ENCODE data around the gene PLA2G2D. TPM values are rescaled to one million over a fixed set of nuclear protein-coding genes. Genes with fewer than 3 reads are reported as not detected.

Gene PLA2G2D
- total and polyA plus RNA-seq, 4 donors, result 0.06 to 0.14 (median 0.08) TPM; not detected in 1

DNA sequence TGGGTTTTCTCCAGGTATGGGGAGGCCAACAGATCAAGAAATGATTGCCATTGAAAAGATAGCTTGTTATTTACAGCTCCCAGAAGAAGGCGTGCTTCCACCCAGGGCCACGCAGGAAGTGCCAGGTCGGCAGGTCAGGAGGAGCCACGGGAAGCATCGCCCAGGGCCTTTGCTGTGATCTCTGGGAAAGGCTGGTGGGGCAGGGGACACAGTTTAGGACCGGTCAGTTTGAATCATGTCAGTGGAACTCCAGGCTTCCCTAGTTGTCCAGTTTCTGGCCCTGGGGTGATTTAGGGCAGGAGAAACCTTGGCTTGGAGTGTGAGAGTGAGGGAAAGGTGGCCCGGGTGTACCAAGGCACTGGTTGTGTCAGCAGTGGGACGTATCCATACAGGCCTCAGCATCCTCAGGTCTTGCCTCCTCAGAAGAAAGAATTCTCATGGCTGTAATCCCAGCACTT, 38.0 kb downstream of the PLA2G2D start:
- Histone ChIP-seq H3K4me1 (ENCODE audit: control insufficient read depth in 4 of 4, insufficient read depth in 4 of 4, low read length in 3 of 4) (peaks cover 0 to 6% (median 0%) of the 10 kb centered on the region in 4 donors), H3K36me3 (ENCODE audit: control insufficient read depth in 4 of 4, insufficient read depth in 3 of 4, low read depth in 1 of 4, low read length in 3 of 4) (no peaks in the 10 kb centered on the region), H3K9ac (ENCODE audit: low read depth in 1 of 2, low read length in 2 of 2) (no peak overlapping the region), H3K27me3 (ENCODE audit: control insufficient read depth in 4 of 4, insufficient read depth in 4 of 4, low read length in 3 of 4) (no peaks in the 10 kb centered on the region), H3K9me3 (ENCODE audit: control insufficient read depth in 4 of 4, low read length in 3 of 4) (peaks cover 0 to 7% (median 0%) of the 10 kb centered on the region in 4 donors), H3K4me3 (ENCODE audit: low read depth in 1 of 3, low read length in 3 of 3) (no peak overlapping the region), H3K27ac (ENCODE audit: low read depth in 1 of 2, low read length in 2 of 2) (no peak overlapping the region)
- WGBS, result 71% methylated on average over 8 of the region's 8 CpGs
- peak; percentile 57 for TF ChIP-seq NR2F2 (IDR thresholded peaks at IDR 0.05)
- TF ChIP-seq, protein P1, sequence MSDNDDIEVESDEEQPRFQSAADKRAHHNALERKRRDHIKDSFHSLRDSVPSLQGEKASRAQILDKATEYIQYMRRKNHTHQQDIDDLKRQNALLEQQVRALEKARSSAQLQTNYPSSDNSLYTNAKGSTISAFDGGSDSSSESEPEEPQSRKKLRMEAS (IDR thresholded peaks at IDR 0.05), result no peak
- DNase-seq (ENCODE audit: low spot score), result no peak

DNA sequence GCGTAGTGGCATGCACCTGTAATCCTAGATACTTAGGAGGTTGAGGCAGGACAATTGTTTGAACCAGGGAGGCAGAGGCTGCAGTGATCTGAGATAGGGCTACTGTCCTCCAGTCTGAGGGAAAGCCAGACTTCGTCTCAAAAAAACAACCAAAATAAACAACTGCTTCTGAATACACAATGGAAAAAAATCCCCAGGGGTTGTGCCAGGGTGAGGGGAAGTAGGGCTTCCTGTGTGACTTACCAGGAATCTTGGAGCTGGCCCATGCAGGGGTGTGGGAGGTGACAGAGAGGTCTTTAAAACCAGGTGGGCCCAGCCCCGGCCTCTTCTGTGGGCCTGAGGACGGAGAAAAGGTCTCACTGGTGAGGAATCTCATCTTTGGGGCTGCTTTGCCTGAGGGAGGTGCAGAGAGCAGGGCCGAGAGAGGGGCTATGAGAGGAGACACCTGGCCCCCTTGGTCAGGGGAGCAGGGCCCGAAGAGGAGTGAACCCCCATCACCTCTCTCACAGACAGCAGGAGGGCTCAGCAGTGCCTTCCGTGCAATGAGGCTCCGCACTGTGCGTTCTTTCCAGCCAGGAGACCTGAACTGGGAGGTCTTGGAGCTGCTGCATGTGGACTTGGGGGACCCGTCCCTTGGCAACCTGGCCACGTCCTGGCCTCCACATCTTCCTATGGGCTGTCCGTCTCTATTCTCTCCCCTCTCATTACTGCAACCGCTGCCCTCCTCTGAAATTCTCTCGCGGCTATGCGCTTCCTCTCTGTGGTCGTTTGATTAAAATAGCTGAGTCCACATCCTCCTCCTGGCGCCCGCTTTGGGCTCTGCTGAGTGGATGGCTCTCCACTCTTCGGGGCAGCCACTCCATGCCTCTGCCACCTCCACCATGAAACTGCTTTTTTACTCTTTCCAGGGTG, 38.6 kb downstream of the PLA2G2D start:
- whole genome bisulfite sequencing, result 69% methylated on average over 20 of the region's 20 CpGs

DNA sequence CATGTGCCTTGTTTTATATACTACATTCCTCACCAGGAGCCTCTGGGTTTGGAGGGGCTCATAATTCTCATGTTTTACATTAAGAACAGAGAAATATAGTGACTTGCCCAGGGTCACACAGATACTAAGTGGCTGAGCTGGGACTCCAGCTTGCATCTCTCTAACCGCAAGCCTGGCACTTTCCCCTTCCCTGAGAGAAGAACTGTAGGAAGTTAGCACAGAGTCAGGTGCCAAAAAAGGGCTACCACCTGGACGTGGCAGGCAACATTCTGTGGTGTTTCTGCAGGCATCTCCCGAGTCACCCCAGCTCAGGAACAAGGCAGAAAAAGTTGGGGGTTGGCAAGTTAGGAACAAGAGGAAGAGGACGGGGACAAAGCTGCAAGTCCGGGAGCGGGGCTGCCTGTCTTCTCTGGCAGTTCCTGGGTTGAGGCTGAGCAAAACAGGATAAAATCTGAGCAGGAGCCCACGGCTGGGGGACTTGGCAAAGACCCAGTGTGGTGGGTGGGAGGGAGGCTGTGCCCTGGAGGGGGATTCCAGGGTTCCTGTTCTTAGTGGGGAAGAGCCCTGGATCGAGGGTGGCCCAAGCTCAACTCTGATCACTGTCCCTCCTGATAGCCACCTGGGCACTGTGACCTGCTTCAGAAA, 39.6 kb downstream of the PLA2G2D start:
- no peaks in the 10 kb centered on the region for H3K27me3 ChIP-seq (ENCODE audit: control insufficient read depth in 4 of 4, insufficient read depth in 4 of 4, low read length in 3 of 4)
- H3K4me1 ChIP-seq (ENCODE audit: control insufficient read depth in 4 of 4, insufficient read depth in 4 of 4, low read length in 3 of 4), result peaks cover 0 to 6% (median 0%) of the 10 kb centered on the region in 4 donors
- no peak overlapping the region for H3K4me3 ChIP-seq (ENCODE audit: low read depth in 1 of 3, low read length in 3 of 3)
- H3K9me3 ChIP-seq (ENCODE audit: control insufficient read depth in 4 of 4, low read length in 3 of 4), result peaks cover 0 to 7% (median 0%) of the 10 kb centered on the region in 4 donors
- WGBS, result 69% methylated on average over 8 of the region's 8 CpGs
- H3K27ac ChIP-seq (ENCODE audit: low read depth in 1 of 2, low read length in 2 of 2), result no peak overlapping the region
- DNase-seq (ENCODE audit: low spot score), result no peak
- TF ChIP-seq FOXA2 (IDR thresholded peaks at IDR 0.05) (no peak), EGR1 (IDR thresholded peaks at IDR 0.05; ENCODE audit: low read depth in 2 of 2) (no peak), SP1 (IDR thresholded peaks at IDR 0.05) (no peak), GABPA (IDR thresholded peaks at IDR 0.05 in 1 of 2, conservative IDR thresholded peaks at IDR 0.05 in 1 of 2) (no peak), TAF1 (conservative IDR thresholded peaks at IDR 0.05) (no peak), HNF4A (conservative IDR thresholded peaks at IDR 0.05) (no peak)
- TF ChIP-seq, protein P1 (IDR thresholded peaks at IDR 0.05), result no peak
- no peaks in the 10 kb centered on the region for H3K36me3 ChIP-seq (ENCODE audit: control insufficient read depth in 4 of 4, insufficient read depth in 3 of 4, low read depth in 1 of 4, low read length in 3 of 4)
- no peak overlapping the region for H3K9ac ChIP-seq (ENCODE audit: low read depth in 1 of 2, low read length in 2 of 2)

More for the DNA sequence above, 38.6 kb downstream of the PLA2G2D start:
- Histone ChIP-seq H3K4me1 (ENCODE audit: control insufficient read depth in 4 of 4, insufficient read depth in 4 of 4, low read length in 3 of 4) (peaks cover 0 to 6% (median 0%) of the 10 kb centered on the region in 4 donors), H3K36me3 (ENCODE audit: control insufficient read depth in 4 of 4, insufficient read depth in 3 of 4, low read depth in 1 of 4, low read length in 3 of 4) (no peaks in the 10 kb centered on the region), H3K27me3 (ENCODE audit: control insufficient read depth in 4 of 4, insufficient read depth in 4 of 4, low read length in 3 of 4) (no peaks in the 10 kb centered on the region), H3K4me3 (ENCODE audit: low read depth in 1 of 3, low read length in 3 of 3) (no peak overlapping the region), H3K9me3 (ENCODE audit: control insufficient read depth in 4 of 4, low read length in 3 of 4) (peaks cover 0 to 7% (median 0%) of the 10 kb centered on the region in 4 donors), H3K27ac (ENCODE audit: low read depth in 1 of 2, low read length in 2 of 2) (peak overlapping the region in 1 of 2 donors; percentile 25), H3K9ac (ENCODE audit: low read depth in 1 of 2, low read length in 2 of 2) (no peak overlapping the region)
- TF ChIP-seq RAD21 (IDR thresholded peaks at IDR 0.05) (peak in 1 of 2 donors; percentile 11), YY1 (IDR thresholded peaks at IDR 0.05) (no peak), HNF4A (conservative IDR thresholded peaks at IDR 0.05) (no peak)
- TF ChIP-seq, protein P2, sequence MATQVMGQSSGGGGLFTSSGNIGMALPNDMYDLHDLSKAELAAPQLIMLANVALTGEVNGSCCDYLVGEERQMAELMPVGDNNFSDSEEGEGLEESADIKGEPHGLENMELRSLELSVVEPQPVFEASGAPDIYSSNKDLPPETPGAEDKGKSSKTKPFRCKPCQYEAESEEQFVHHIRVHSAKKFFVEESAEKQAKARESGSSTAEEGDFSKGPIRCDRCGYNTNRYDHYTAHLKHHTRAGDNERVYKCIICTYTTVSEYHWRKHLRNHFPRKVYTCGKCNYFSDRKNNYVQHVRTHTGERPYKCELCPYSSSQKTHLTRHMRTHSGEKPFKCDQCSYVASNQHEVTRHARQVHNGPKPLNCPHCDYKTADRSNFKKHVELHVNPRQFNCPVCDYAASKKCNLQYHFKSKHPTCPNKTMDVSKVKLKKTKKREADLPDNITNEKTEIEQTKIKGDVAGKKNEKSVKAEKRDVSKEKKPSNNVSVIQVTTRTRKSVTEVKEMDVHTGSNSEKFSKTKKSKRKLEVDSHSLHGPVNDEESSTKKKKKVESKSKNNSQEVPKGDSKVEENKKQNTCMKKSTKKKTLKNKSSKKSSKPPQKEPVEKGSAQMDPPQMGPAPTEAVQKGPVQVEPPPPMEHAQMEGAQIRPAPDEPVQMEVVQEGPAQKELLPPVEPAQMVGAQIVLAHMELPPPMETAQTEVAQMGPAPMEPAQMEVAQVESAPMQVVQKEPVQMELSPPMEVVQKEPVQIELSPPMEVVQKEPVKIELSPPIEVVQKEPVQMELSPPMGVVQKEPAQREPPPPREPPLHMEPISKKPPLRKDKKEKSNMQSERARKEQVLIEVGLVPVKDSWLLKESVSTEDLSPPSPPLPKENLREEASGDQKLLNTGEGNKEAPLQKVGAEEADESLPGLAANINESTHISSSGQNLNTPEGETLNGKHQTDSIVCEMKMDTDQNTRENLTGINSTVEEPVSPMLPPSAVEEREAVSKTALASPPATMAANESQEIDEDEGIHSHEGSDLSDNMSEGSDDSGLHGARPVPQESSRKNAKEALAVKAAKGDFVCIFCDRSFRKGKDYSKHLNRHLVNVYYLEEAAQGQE (IDR thresholded peaks at IDR 0.05), result no peak
- no peak for DNase-seq (ENCODE audit: low spot score)

Measured in liver (tissue), 9 donors.